GM12801 (cell line): ENCODE results near the gene TPRA1.

Source experiments
- TF ChIP-seq, protein P1 (sequence below): IDR thresholded peaks from one replicate; pipeline ENCODE4 v1.5.1; 2011; ENCODE audit warnings: control low read depth; ENCODE audit not compliant: insufficient read length; ENCODE audit errors: extremely low read depth

Gene TPRA1

DNA sequence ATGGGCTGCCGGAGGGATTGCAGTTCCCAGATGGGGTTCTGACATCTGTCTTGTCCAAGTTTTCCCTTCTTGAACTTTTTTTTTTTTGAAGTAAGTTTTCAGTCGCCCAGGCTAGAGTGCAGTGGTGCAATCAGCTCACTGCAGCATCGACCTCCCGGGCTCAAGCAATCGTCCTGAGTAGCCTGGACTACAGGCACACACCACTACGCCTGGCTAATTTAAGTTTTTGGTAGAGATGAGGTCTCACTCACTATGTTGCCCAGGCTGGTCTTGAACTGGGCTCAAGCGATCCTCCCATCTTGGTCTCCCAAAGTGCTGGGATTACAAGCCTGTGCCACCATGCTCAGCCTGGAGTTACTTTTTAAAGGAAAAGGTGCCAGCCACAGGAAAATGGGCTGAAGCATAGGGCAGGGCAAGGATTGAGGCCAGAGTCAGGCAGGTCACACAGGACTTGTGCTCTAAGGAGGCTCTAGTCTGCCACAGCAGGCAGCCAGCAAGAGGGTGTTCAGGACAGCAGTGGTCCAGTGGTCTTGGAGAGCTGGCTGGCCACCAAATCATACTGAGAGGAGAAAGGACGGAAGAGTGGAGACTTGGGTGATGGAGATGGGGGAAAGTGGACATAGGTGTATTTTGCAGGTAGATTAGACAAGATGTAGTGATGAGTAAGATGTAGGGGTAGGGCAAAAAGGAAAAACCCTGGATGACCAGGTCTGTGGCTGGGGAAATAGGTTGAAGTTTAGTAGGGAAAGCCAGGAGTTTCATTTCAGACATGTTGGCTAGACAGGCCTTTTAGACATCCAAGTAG is 32.4 kb upstream of the TPRA1 start:
- TF ChIP-seq, protein P1, sequence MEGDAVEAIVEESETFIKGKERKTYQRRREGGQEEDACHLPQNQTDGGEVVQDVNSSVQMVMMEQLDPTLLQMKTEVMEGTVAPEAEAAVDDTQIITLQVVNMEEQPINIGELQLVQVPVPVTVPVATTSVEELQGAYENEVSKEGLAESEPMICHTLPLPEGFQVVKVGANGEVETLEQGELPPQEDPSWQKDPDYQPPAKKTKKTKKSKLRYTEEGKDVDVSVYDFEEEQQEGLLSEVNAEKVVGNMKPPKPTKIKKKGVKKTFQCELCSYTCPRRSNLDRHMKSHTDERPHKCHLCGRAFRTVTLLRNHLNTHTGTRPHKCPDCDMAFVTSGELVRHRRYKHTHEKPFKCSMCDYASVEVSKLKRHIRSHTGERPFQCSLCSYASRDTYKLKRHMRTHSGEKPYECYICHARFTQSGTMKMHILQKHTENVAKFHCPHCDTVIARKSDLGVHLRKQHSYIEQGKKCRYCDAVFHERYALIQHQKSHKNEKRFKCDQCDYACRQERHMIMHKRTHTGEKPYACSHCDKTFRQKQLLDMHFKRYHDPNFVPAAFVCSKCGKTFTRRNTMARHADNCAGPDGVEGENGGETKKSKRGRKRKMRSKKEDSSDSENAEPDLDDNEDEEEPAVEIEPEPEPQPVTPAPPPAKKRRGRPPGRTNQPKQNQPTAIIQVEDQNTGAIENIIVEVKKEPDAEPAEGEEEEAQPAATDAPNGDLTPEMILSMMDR, result no peak

- TF ChIP-seq, protein P1, result no peak
Measured at GRCh38 chr3:127622031-127622430, 31.5 kb upstream of the TPRA1 start.

DNA sequence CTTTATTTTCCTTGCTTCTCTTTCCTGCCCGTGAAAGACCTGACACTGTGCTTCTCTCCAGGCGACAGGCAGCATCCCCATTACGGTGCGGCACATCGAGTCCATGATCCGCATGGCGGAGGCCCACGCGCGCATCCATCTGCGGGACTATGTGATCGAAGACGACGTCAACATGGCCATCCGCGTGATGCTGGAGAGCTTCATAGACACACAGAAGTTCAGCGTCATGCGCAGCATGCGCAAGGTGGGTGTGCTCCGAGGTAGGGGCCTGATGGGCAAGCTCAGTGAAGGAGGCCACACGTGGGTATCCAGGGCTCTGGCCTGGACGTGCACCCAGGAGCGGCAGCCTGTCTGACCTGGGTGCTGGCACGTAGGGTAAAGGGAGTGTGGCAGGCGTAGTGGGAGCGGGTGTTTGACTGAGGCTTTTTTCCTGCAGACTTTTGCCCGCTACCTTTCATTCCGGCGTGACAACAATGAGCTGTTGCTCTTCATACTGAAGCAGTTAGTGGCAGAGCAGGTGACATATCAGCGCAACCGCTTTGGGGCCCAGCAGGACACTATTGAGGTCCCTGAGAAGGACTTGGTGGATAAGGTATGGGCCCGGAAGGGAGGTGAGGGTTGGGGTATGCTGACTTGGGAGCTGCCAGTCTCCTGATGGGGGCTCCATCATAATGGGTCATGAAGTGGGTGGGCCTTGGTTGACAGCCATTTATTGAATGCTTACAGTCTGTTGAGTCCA is 30.3 kb upstream of the TPRA1 start:
- TF ChIP-seq, protein P1, result no peak

GRCh38 chr3:127618891-127619290 is 28.4 kb upstream of the TPRA1 start:
- TF ChIP-seq, protein P1, result no peak

- TF ChIP-seq, protein P1, result no peak
Measured at GRCh38 chr3:127616836-127617605, 26.5 kb upstream of the TPRA1 start.

GRCh38 chr3:127615631-127616305 is 25.2 kb upstream of the TPRA1 start:
- TF ChIP-seq, protein P1, result no peak
